Neural progenitor cell (in vitro differentiated cells): Measurements from ENCODE around the gene PDE3A. TPM values are rescaled to one million over a fixed set of nuclear protein-coding genes. Genes with fewer than 3 reads are reported as not detected.

Experiments used
- DNase-seq: peaks from one replicate; pipeline ENCODE4 v3.0.0-alpha.2; 2016; ENCODE audit warnings: low spot score
- H2AFZ ChIP-seq: fragments of 200-600 bp; sonication (generic); replicated peaks from 2 replicates; pipeline ENCODE4 v1.6.1; 2016; ENCODE audit warnings: antibody characterized with exemption
- H3F3A ChIP-seq: fragments of 200-600 bp; sonication (generic); 2 replicates; pipeline ENCODE4 v1.6.1; 2016; ENCODE audit warnings: antibody characterized with exemption, low read depth
- H3K27ac ChIP-seq: fragments of 200-600 bp; sonication (generic); 2 replicates; pipeline ENCODE4 v1.5.1; 2016; ENCODE audit warnings: mild to moderate bottlenecking
- H3K27me3 ChIP-seq: fragments of 200-600 bp; sonication (generic); 2 replicates; pipeline ENCODE4 v1.6.1; 2016; ENCODE audit warnings: mild to moderate bottlenecking, moderate library complexity
- H3K36me3 ChIP-seq: fragments of 200-600 bp; sonication (generic); 2 replicates; pipeline ENCODE4 v1.5.1; 2016
- H3K4me1 ChIP-seq: fragments of 200-600 bp; sonication (generic); 2 replicates; pipeline ENCODE4 v1.6.1; 2016; ENCODE audit warnings: mixed run types
- H3K4me2 ChIP-seq: fragments of 200-600 bp; sonication (generic); 2 replicates; pipeline ENCODE4 v1.6.1; 2016
- H3K4me3 ChIP-seq: fragments of 200-600 bp; sonication (generic); 2 replicates; pipeline ENCODE4 v1.5.1; 2016
- H3K79me2 ChIP-seq: fragments of 200-600 bp; sonication (generic); 2 replicates; pipeline ENCODE4 v1.6.1; 2016; ENCODE audit warnings: low read depth
- H3K9ac ChIP-seq: fragments of 200-600 bp; sonication (generic); 2 replicates; pipeline ENCODE4 v1.6.1; 2016
- H3K9me3 ChIP-seq: fragments of 200-600 bp; sonication (generic); 2 replicates; pipeline ENCODE4 v1.5.1; 2016; ENCODE audit warnings: low read depth
- H4K20me1 ChIP-seq: fragments of 200-600 bp; sonication (generic); 2 replicates; pipeline ENCODE4 v1.6.1; 2016; ENCODE audit warnings: low read depth
- H3K27ac Mint-ChIP-seq: 3 replicates; pipeline ENCODE4 v1.8.0; 2021; ENCODE audit warnings: mixed read lengths
- H3K27me3 Mint-ChIP-seq: 2 replicates; pipeline ENCODE4 v1.8.0; 2022; ENCODE audit warnings: low read depth, mild to moderate bottlenecking, inconsistent platforms, moderate library complexity, mixed read lengths; ENCODE audit not compliant: insufficient read depth
- H3K36me3 Mint-ChIP-seq: 3 replicates; pipeline ENCODE4 v1.8.0; 2021; ENCODE audit warnings: mixed read lengths
- H3K4me1 Mint-ChIP-seq: 3 replicates; pipeline ENCODE4 v1.8.0; 2021; ENCODE audit warnings: mixed read lengths
- H3K4me3 Mint-ChIP-seq: 3 replicates; pipeline ENCODE4 v1.8.0; 2021; ENCODE audit warnings: mild to moderate bottlenecking, moderate library complexity, mixed read lengths
- H3K9me3 Mint-ChIP-seq: 3 replicates; pipeline ENCODE4 v1.8.0; 2020; ENCODE audit warnings: mixed read lengths
- CTCF ChIP-seq: fragments of 200-600 bp; sonication (generic); IDR thresholded peaks from 2 replicates; pipeline ENCODE4 v1.5.1; 2017; ENCODE audit warnings: antibody characterized with exemption, mild to moderate bottlenecking
- EZH2 ChIP-seq: fragments of 200-600 bp; sonication (generic); IDR thresholded peaks from 2 replicates; pipeline ENCODE4 v1.6.1; 2017; ENCODE audit warnings: antibody characterized with exemption, mild to moderate bottlenecking, moderate library complexity
- EZH2phosphoT487 ChIP-seq: fragments of 200-600 bp; sonication (generic); IDR thresholded peaks from 2 replicates; pipeline ENCODE4 v1.6.1; 2017; ENCODE audit warnings: antibody characterized with exemption
- total RNA-seq: library from RNA; depleted of rRNA; stranded (reverse); fragments of >200 nt; gene quantifications from 2 replicates; pipeline ENCODE4 v1.2.3, GENCODE V29; 2015; ENCODE audit warnings: low replicate concordance

PDE3A gene
- total RNA-seq, 1 donor from 2014 or later, result 0.47 TPM

GRCh38 chr12:20429852-20430251, 61.5 kb downstream of the PDE3A start:
- Histone ChIP-seq H3K27me3 (no peaks in the 10 kb centered on the region), H3K27ac (no peak overlapping the region), H3K36me3 (no peaks in the 10 kb centered on the region), H3K9me3 (no peaks in the 10 kb centered on the region), H4K20me1 (no peaks in the 10 kb centered on the region), H3K4me1 (no peaks in the 10 kb centered on the region), H3K4me3 (no peak overlapping the region), H2AFZ (no peak overlapping the region), H3K4me2 (no peak overlapping the region), H3F3A (no peaks in the 10 kb centered on the region), H3K79me2 (no peaks in the 10 kb centered on the region), H3K9ac (no peak overlapping the region)
- H3K4me3 Mint-ChIP-seq, result no peak overlapping the region
- TF ChIP-seq EZH2phosphoT487, result no peak
- no peak for TF ChIP-seq CTCF
- TF ChIP-seq EZH2, result no peak
- H3K27ac Mint-ChIP-seq, result no peak overlapping the region
- no peaks in the 10 kb centered on the region for H3K36me3 Mint-ChIP-seq
- DNase-seq, result no peak
- no peaks in the 10 kb centered on the region for H3K27me3 Mint-ChIP-seq
- peaks cover 3% of the 10 kb centered on the region for H3K4me1 Mint-ChIP-seq
- no peaks in the 10 kb centered on the region for H3K9me3 Mint-ChIP-seq

- no peaks in the 10 kb centered on the region for H3K36me3 Mint-ChIP-seq
- no peaks in the 10 kb centered on the region for H3K4me1 ChIP-seq
- H3K9me3 Mint-ChIP-seq, result no peaks in the 10 kb centered on the region
- no peaks in the 10 kb centered on the region for H4K20me1 ChIP-seq
- TF ChIP-seq EZH2phosphoT487 (no peak), CTCF (no peak), EZH2 (no peak)
- no peaks in the 10 kb centered on the region for H3K27me3 ChIP-seq
- H3K27me3 Mint-ChIP-seq, result no peaks in the 10 kb centered on the region
- no peak overlapping the region for H3K27ac Mint-ChIP-seq
- no peaks in the 10 kb centered on the region for H3K79me2 ChIP-seq
- no peak overlapping the region for H3K27ac ChIP-seq
- H3K4me1 Mint-ChIP-seq, result peaks cover 3% of the 10 kb centered on the region
- H3K4me3 Mint-ChIP-seq, result no peak overlapping the region
- DNase-seq, result no peak
- no peaks in the 10 kb centered on the region for H3K36me3 ChIP-seq
- H3K4me2 ChIP-seq, result no peak overlapping the region
- H3K9me3 ChIP-seq, result no peaks in the 10 kb centered on the region
- H3K4me3 ChIP-seq, result no peak overlapping the region
- H3F3A ChIP-seq, result no peaks in the 10 kb centered on the region
- H3K9ac ChIP-seq, result no peak overlapping the region
- H2AFZ ChIP-seq, result no peak overlapping the region
These were observed 64.0 kb downstream of the PDE3A start for GRCh38 chr12:20432290-20432689.

GRCh38 chr12:20434996-20435395, 66.7 kb downstream of the PDE3A start:
- Histone ChIP-seq H3K4me2 (no peak overlapping the region), H3K9me3 (no peaks in the 10 kb centered on the region), H3K36me3 (no peaks in the 10 kb centered on the region), H3K79me2 (no peaks in the 10 kb centered on the region), H4K20me1 (no peaks in the 10 kb centered on the region), H3K4me1 (no peaks in the 10 kb centered on the region), H2AFZ (no peak overlapping the region), H3F3A (no peaks in the 10 kb centered on the region), H3K27ac (no peak overlapping the region), H3K9ac (no peak overlapping the region), H3K4me3 (no peak overlapping the region), H3K27me3 (no peaks in the 10 kb centered on the region)
- H3K4me3 Mint-ChIP-seq, result no peak overlapping the region
- no peak overlapping the region for H3K27ac Mint-ChIP-seq
- no peak for DNase-seq
- no peaks in the 10 kb centered on the region for H3K36me3 Mint-ChIP-seq
- H3K4me1 Mint-ChIP-seq, result peaks cover 3% of the 10 kb centered on the region
- no peaks in the 10 kb centered on the region for H3K9me3 Mint-ChIP-seq
- no peak for TF ChIP-seq EZH2phosphoT487
- no peak for TF ChIP-seq EZH2
- no peak for TF ChIP-seq CTCF
- no peaks in the 10 kb centered on the region for H3K27me3 Mint-ChIP-seq

GRCh38 chr12:20436316-20436715, 68.0 kb downstream of the PDE3A start:
- no peaks in the 10 kb centered on the region for H3K9me3 Mint-ChIP-seq
- H3K9me3 ChIP-seq, result no peaks in the 10 kb centered on the region
- no peak overlapping the region for H3K4me3 ChIP-seq
- H3K36me3 ChIP-seq, result no peaks in the 10 kb centered on the region
- no peak overlapping the region for H3K27ac ChIP-seq
- H3K4me2 ChIP-seq, result no peak overlapping the region
- no peak overlapping the region for H3K4me3 Mint-ChIP-seq
- H3K27ac Mint-ChIP-seq, result no peak overlapping the region
- H3F3A ChIP-seq, result no peaks in the 10 kb centered on the region
- no peak for DNase-seq
- no peak for TF ChIP-seq CTCF
- no peak for TF ChIP-seq EZH2
- TF ChIP-seq EZH2phosphoT487, result no peak
- H3K9ac ChIP-seq, result no peak overlapping the region
- no peaks in the 10 kb centered on the region for H4K20me1 ChIP-seq
- no peaks in the 10 kb centered on the region for H3K79me2 ChIP-seq
- no peaks in the 10 kb centered on the region for H3K27me3 ChIP-seq
- peaks cover 2% of the 10 kb centered on the region for H3K27me3 Mint-ChIP-seq
- H3K4me1 ChIP-seq, result no peaks in the 10 kb centered on the region
- no peak overlapping the region for H2AFZ ChIP-seq
- peaks cover 1% of the 10 kb centered on the region for H3K4me1 Mint-ChIP-seq
- no peaks in the 10 kb centered on the region for H3K36me3 Mint-ChIP-seq
